OCI-LY3 (cell line): ENCODE data around the gene THAP12.
"Not testable (repeated sequence)": the region's sequence is repeated elsewhere in the genome, so short reads cannot be mapped to it uniquely, and the experiment has no call there.

ENCODE experiments used
- H2AFZ ChIP-seq: fragments of 200-600, 300-600 bp; shearing (Covaris generic); 2 replicates; pipeline ENCODE4 v1.6.0; 2014; ENCODE audit warnings: antibody characterized with exemption, low read depth, low read length
- H3K27ac ChIP-seq: fragments of 200-600, 300-600 bp; sonication (generic); 2 replicates; pipeline ENCODE4 v1.5.1; 2014; ENCODE audit warnings: mild to moderate bottlenecking, low read length, moderate library complexity, mixed read lengths
- H3K27me3 ChIP-seq: fragments of 200-600, 300-600 bp; sonication (generic); 2 replicates; pipeline ENCODE4 v1.6.1; 2014; ENCODE audit warnings: low read depth, low read length, mixed read lengths
- H3K36me3 ChIP-seq: fragments of 200-600, 300-600 bp; sonication (generic); replicated peaks from 2 replicates; pipeline ENCODE3; 2014; ENCODE audit warnings: low read depth, low read length, mixed read lengths
- H3K4me1 ChIP-seq: fragments of 300-600, 200-600 bp; sonication (generic); 2 replicates; pipeline ENCODE4 v1.6.1; 2014; ENCODE audit warnings: low read length, mixed read lengths
- H3K4me2 ChIP-seq: fragments of 200-600, 300-600 bp; sonication (generic); 2 replicates; pipeline ENCODE4 v1.6.1; 2014; ENCODE audit warnings: low read length, mixed read lengths
- H3K4me3 ChIP-seq: fragments of 300-600, 200-600 bp; sonication (generic); 2 replicates; pipeline ENCODE4 v1.5.1; 2014; ENCODE audit warnings: antibody characterized with exemption, mild to moderate bottlenecking, low read length, moderate library complexity
- H3K79me2 ChIP-seq: fragments of 300-600, 200-600 bp; shearing (Covaris generic); 2 replicates; pipeline ENCODE4 v1.6.1; 2014; ENCODE audit warnings: mild to moderate bottlenecking, low read length, mixed read lengths
- H3K9ac ChIP-seq: fragments of 300-600, 200-600 bp; shearing (Covaris generic); 2 replicates; pipeline ENCODE4 v1.6.0; 2014; ENCODE audit warnings: mild to moderate bottlenecking, low read length, moderate library complexity
- H3K9me3 ChIP-seq: fragments of 200-600, 300-600 bp; shearing (Covaris generic); 2 replicates; pipeline ENCODE4 v1.6.1; 2014; ENCODE audit warnings: low read length, mixed read lengths; ENCODE audit not compliant: insufficient read depth
- H4K20me1 ChIP-seq: fragments of 200-600, 300-600 bp; sonication (generic); 2 replicates; pipeline ENCODE4 v1.6.1; 2016; ENCODE audit warnings: low read length, mixed read lengths; ENCODE audit not compliant: insufficient read depth
- CTCF ChIP-seq: fragments of 200-600, 300-600 bp; sonication (generic); IDR thresholded peaks from 2 replicates; pipeline ENCODE4 v1.5.1; 2014; ENCODE audit warnings: antibody characterized with exemption, low read length, low read depth
- EZH2phosphoT487 ChIP-seq: fragments of 200-600 bp; shearing (Covaris generic); IDR thresholded peaks from 2 replicates; pipeline ENCODE4 v1.6.1; 2018; ENCODE audit warnings: antibody characterized with exemption, mixed run types, low read depth

The THAP12 gene

GRCh38 chr11:76322540-76322939, 58.4 kb downstream of the THAP12 start:
- H3K36me3 ChIP-seq = no peaks in the 10 kb centered on the region
- no peak overlapping the region for H2AFZ ChIP-seq
- no peaks in the 10 kb centered on the region for H3K9me3 ChIP-seq
- peaks cover 19% of the 10 kb centered on the region for H3K27me3 ChIP-seq
- H3K79me2 ChIP-seq = no peaks in the 10 kb centered on the region
- no peaks in the 10 kb centered on the region for H3K4me1 ChIP-seq
- no peak for TF ChIP-seq CTCF
- no peak for TF ChIP-seq EZH2phosphoT487
- H3K9ac ChIP-seq = no peak overlapping the region
- no peak overlapping the region for H3K4me3 ChIP-seq
- no peak overlapping the region for H3K27ac ChIP-seq
- H4K20me1 ChIP-seq = no peaks in the 10 kb centered on the region
- H3K4me2 ChIP-seq = no peak overlapping the region

- H3K4me3 ChIP-seq = no peak overlapping the region
Measured at GRCh38 chr11:76321820-76322524, 59.0 kb downstream of the THAP12 start.

DNA sequence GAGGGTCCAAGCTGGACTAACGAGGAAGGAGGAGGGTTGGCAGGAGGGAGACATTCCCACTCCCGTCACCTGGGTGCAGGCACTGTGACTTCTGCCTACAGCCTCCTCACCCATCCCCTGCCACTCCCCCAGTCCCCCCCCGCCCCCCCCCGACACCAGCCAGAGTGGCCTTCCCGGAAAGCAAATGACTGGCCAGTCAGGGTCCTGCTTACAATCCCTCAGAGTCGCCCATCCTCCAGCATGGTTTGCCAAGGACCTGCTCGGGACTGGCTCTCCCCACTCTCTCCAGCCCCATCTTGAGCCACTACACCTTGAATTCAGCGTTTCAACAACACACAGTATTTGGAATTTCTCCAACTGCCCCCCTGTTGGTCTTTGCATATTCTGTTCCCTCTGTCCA, 59.6 kb downstream of the THAP12 start:
- Histone ChIP-seq H3K4me3 (no peak overlapping the region), H2AFZ (no peak overlapping the region), H3K27me3 (peaks cover 22% of the 10 kb centered on the region), H3K4me1 (no peaks in the 10 kb centered on the region), H3K9me3 (no peaks in the 10 kb centered on the region), H3K4me2 (no peak overlapping the region), H3K27ac (no peak overlapping the region), H3K79me2 (no peaks in the 10 kb centered on the region), H4K20me1 (no peaks in the 10 kb centered on the region), H3K9ac (no peak overlapping the region), H3K36me3 (no peaks in the 10 kb centered on the region)
- no peak for TF ChIP-seq CTCF

More at GRCh38 chr11:76321820-76322524, 59.0 kb downstream of the THAP12 start:
- no peak overlapping the region for H3K4me2 ChIP-seq
- no peak overlapping the region for H2AFZ ChIP-seq
- H3K9ac ChIP-seq = no peak overlapping the region
- no peaks in the 10 kb centered on the region for H3K79me2 ChIP-seq
- H3K27ac ChIP-seq = no peak overlapping the region
- no peaks in the 10 kb centered on the region for H3K36me3 ChIP-seq
- no peaks in the 10 kb centered on the region for H4K20me1 ChIP-seq
- TF ChIP-seq EZH2phosphoT487 = no peak
- TF ChIP-seq CTCF = no peak
- H3K4me1 ChIP-seq = no peaks in the 10 kb centered on the region
- H3K27me3 ChIP-seq = peaks cover 22% of the 10 kb centered on the region
- no peaks in the 10 kb centered on the region for H3K9me3 ChIP-seq

GRCh38 chr11:76320929-76321328, 60.0 kb downstream of the THAP12 start:
- no peak for TF ChIP-seq CTCF
- no peak for TF ChIP-seq EZH2phosphoT487

DNA sequence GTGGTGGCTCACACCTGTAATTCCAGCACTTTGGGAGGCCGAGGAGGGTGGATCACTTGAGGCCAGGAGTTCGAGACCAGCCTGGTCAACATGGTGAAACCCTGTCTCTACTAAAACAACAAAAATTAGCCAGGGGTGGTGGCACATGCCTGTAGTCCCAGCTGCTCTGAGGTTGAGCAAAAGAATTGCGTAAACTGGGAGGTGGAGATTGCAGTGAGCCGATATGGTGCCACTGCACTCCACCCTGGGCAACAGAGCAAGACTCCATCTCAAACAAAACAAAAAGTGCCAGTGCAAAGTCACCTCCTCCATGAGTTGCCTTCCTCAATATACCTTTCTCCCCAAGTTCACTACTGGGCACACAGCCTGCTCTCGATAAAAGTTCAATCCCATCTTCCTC, 61.1 kb downstream of the THAP12 start:
- not testable (repeated sequence) for H3K4me3 ChIP-seq, H3K4me1 ChIP-seq, H3K36me3 ChIP-seq, H3K79me2 ChIP-seq, H4K20me1 ChIP-seq, H3K9ac ChIP-seq, H3K9me3 ChIP-seq, H3K4me2 ChIP-seq, H2AFZ ChIP-seq, H3K27ac ChIP-seq
- peaks cover 26% of the 10 kb centered on the region for H3K27me3 ChIP-seq

More at GRCh38 chr11:76320929-76321328, 60.0 kb downstream of the THAP12 start:
- H3K27me3 ChIP-seq = peaks cover 22% of the 10 kb centered on the region
- no peak overlapping the region for H3K4me2 ChIP-seq
- H2AFZ ChIP-seq = no peak overlapping the region
- H3K36me3 ChIP-seq = no peaks in the 10 kb centered on the region
- no peak overlapping the region for H3K9ac ChIP-seq
- H3K4me1 ChIP-seq = no peaks in the 10 kb centered on the region
- no peaks in the 10 kb centered on the region for H3K79me2 ChIP-seq
- no peaks in the 10 kb centered on the region for H4K20me1 ChIP-seq
- no peaks in the 10 kb centered on the region for H3K9me3 ChIP-seq
- H3K4me3 ChIP-seq = no peak overlapping the region
- H3K27ac ChIP-seq = no peak overlapping the region
